Epithelial cell of esophagus (primary cell): Measurements from ENCODE around the gene NSFL1C.

Experiments
- DNase-seq: peaks from one replicate; pipeline ENCODE4 v3.0.0; 2010; ENCODE audit warnings: low read depth
- H3K4me3 ChIP-seq: 2 replicates; pipeline ENCODE4 v1.5.1; 2011; ENCODE audit warnings: mild to moderate bottlenecking, low read length, control low read depth
- TF ChIP-seq, protein P1 (sequence below): IDR thresholded peaks from 2 replicates; pipeline ENCODE4 v1.5.1; 2011; ENCODE audit warnings: low read depth, mild to moderate bottlenecking, low read length, control low read depth, inconsistent platforms; ENCODE audit not compliant: insufficient read depth; ENCODE audit errors: missing control alignments

NSFL1C gene

DNA sequence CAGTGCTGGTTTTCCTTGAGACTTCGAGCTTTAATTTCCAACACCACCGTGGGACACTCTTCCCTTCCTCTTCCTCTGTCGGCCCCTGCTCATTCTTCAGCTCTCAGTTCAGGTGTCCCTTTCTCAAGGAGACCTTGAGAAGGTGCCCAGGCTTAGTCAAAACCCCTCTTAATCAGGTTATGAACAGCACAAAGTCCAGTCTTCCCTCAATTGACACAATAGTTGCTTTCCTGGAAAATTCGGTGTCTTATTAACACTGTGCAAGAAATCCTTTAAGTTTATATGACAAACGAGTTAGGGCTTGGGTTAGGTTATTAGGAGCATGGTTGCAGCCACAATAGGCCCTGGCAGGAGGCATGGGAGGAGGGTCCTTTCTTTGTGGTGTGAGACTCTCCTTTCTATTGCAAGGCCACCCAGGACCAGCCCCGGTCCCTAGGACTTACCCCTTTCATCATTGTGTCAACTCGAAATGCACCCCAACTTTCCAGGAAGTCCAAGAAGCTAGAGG lies 1.5 kb upstream of the NSFL1C start:
- H3K4me3 ChIP-seq = no peak overlapping the region
- DNase-seq = no peak

DNA sequence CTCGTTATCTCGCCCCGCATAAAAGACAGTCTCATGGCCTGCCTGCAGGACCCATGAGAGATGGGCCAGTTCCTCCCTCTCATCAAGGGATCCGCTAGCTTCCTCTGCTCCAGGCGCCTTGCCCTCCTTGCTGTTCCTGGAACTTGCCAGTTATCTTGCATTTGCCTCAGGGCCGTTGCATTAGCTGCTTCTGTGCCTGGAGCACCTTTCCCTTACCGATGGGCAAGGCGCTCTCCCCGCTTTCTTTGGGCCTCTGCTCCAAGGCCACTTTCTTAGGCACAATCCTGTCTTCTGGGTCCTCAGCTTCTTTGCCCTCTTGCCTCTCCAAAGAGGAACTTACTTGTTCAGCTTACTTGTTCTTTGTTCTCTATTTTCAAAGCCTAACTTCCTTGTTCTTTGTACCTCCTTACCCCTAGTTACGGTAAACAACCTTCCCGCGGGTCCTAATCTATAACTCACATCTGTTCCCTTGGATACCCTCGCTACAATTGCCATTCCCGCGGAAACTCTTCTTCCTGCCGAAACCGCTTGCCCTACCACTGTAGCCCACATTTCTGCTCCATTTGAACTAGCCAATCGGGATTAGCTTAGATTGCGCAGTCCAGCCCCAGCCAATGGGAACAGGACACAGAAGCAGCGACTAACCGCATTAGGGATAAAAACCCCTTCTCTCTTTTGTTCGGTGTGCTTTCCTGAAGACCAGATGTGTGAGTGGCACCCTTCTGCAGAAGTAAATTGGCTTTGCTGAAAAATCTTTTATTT lies 887 bp upstream of the NSFL1C start:
- H3K4me3 ChIP-seq = no peak overlapping the region
- TF ChIP-seq, protein P1, sequence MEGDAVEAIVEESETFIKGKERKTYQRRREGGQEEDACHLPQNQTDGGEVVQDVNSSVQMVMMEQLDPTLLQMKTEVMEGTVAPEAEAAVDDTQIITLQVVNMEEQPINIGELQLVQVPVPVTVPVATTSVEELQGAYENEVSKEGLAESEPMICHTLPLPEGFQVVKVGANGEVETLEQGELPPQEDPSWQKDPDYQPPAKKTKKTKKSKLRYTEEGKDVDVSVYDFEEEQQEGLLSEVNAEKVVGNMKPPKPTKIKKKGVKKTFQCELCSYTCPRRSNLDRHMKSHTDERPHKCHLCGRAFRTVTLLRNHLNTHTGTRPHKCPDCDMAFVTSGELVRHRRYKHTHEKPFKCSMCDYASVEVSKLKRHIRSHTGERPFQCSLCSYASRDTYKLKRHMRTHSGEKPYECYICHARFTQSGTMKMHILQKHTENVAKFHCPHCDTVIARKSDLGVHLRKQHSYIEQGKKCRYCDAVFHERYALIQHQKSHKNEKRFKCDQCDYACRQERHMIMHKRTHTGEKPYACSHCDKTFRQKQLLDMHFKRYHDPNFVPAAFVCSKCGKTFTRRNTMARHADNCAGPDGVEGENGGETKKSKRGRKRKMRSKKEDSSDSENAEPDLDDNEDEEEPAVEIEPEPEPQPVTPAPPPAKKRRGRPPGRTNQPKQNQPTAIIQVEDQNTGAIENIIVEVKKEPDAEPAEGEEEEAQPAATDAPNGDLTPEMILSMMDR = no peak
- no peak for DNase-seq

More for the DNA sequence above, 1.5 kb upstream of the NSFL1C start:
- TF ChIP-seq, protein P1 = no peak

DNA sequence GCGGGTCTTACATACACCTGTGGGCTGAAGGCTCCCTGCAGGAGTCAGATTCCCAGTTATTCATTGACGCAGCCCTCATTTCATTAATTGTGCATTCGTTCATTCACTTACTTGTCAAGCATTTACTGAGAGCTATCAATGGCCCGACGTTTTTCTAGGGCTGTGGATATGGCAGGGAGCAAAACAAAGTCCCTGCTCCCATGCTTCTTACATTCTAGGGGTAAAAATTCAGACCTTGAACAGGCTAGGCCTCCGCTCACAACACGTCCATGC lies 369 bp upstream of the NSFL1C start:
- no peak for DNase-seq
- no peak overlapping the region for H3K4me3 ChIP-seq
- TF ChIP-seq, protein P1 = no peak

DNA sequence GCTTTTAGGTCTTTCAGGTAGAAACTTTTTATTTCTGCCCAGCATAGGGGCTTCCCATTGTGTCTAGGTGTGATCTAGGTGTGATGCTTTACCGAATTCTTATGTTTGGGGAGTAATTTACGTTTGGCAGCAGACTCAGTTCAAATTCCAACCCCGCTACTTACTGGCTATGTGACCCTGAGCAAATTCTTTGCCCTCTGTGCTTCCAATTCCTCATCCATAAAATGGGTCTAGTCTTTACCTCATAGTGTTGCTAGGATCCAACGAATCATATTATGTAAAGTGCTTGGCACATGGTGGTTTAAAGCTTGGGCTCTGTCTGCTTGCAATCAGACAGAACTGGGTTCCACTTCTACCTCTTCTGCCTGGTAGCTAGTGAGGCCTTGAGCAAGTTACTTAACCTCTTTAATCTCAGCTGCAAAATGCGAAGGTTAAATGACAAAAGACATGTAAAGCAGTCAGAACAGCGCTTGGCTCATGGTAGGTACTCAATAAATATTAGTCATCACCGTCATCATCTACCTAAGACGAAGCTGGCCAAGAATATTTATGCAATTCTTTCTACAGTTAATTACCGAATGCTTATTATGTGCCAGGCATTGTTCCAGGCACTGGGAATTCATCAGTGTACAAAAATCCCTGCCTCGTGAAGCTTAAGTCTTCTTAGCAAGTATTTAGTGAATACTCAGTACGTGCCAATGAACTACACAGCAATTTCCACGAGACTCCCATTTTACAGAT lies 1.0 kb downstream of the NSFL1C start:
- peak overlapping the region; percentile 75 for H3K4me3 ChIP-seq
- TF ChIP-seq, protein P1 = no peak
- peak; percentile 75 for DNase-seq

DNA sequence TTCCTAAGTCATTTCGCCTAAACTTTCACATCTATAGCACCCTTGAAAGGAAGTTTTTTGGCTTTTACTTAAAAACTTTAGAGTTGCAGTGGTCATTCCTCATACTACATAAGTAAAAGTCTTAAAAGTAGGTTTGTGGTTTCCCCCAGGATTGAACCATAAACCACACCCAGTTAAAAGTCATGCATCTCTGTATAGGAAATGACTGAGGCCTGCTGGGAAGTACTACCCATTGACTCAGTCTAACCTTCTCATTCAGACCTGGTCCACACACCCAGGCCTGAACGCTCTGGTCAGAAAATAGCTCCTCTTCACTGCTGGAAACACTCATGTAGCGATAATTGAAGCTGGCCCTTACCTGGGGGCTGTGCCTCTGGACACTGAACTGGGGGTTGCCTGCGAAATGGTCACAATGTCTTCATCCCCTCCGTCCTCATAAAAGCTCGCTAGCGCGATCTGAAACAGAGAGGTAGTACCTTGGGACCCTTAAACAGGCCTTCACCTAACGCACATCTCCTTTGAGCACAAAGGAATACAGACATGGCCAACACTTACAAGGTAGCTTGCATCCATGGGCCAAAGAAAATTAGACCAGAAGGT lies 2.6 kb downstream of the NSFL1C start:
- DNase-seq = no peak
- TF ChIP-seq, protein P1 = no peak

DNA sequence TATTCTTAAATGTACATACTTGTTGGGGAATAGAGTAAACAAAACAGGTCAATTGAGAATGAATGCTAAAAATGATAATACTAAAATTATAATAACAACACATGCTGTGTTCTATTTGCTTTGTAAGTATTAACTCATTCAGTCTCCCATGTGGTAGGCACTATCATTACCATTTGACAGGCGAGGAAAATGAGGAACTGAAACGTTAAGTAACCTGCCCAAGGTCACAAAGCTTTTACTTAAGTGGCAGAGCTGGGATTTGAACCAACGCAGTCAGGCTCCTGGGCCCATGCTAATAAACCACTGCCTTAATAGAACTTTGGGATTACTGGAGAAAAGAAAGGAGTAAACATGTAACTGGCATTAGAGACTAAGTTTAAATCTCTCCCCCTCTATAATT lies 3.8 kb downstream of the NSFL1C start:
- DNase-seq = no peak
- H3K4me3 ChIP-seq = no peak overlapping the region
- TF ChIP-seq, protein P1 = no peak

More for the DNA sequence above, 2.6 kb downstream of the NSFL1C start:
- no peak overlapping the region for H3K4me3 ChIP-seq
